HG03571 (cell line): ENCODE measurements around the gene PHF3.

Experiments used
- ATAC-seq: cut with Tn5 transposase; IDR thresholded peaks from one replicate; pipeline ENCODE4 v1.9.1; 2021; ENCODE audit not compliant: unreplicated experiment

PHF3 gene

GRCh38 chr6:63760199-63760598 lies 124.6 kb downstream of the PHF3 start:
- ATAC-seq = no peak

- no peak for ATAC-seq
These were observed 128.8 kb downstream of the PHF3 start for GRCh38 chr6:63764318-63764916.
